Measurements from ENCODE around the gene MLEC.

Gene MLEC

GRCh38 chr12:120692524-120693033 is 5.6 kb downstream of the MLEC start:
- TF ChIP-seq, protein P1, sequence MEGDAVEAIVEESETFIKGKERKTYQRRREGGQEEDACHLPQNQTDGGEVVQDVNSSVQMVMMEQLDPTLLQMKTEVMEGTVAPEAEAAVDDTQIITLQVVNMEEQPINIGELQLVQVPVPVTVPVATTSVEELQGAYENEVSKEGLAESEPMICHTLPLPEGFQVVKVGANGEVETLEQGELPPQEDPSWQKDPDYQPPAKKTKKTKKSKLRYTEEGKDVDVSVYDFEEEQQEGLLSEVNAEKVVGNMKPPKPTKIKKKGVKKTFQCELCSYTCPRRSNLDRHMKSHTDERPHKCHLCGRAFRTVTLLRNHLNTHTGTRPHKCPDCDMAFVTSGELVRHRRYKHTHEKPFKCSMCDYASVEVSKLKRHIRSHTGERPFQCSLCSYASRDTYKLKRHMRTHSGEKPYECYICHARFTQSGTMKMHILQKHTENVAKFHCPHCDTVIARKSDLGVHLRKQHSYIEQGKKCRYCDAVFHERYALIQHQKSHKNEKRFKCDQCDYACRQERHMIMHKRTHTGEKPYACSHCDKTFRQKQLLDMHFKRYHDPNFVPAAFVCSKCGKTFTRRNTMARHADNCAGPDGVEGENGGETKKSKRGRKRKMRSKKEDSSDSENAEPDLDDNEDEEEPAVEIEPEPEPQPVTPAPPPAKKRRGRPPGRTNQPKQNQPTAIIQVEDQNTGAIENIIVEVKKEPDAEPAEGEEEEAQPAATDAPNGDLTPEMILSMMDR (conservative IDR thresholded peaks at IDR 0.05; ENCODE audit: low read depth, low read length), result no peak
- H3K4me3 ChIP-seq (ENCODE audit: low read length), result no peak overlapping the region
- no peak for DNase-seq (ENCODE audit: low read depth)

- no peak for DNase-seq (ENCODE audit: low read depth)
Observed at GRCh38 chr12:120693848-120694247, 6.9 kb downstream of the MLEC start.

GRCh38 chr12:120696626-120697025 is 9.7 kb downstream of the MLEC start:
- TF ChIP-seq, protein P1 (conservative IDR thresholded peaks at IDR 0.05; ENCODE audit: low read depth, low read length), result no peak
- no peak for DNase-seq (ENCODE audit: low read depth)
- H3K4me3 ChIP-seq (ENCODE audit: low read length), result no peak overlapping the region

More at GRCh38 chr12:120693848-120694247, 6.9 kb downstream of the MLEC start:
- no peak overlapping the region for H3K4me3 ChIP-seq (ENCODE audit: low read length)
- TF ChIP-seq, protein P1 (conservative IDR thresholded peaks at IDR 0.05; ENCODE audit: low read depth, low read length), result no peak

- DNase-seq (ENCODE audit: low read depth), result no peak
- TF ChIP-seq, protein P1 (conservative IDR thresholded peaks at IDR 0.05; ENCODE audit: low read depth, low read length), result no peak
- H3K4me3 ChIP-seq (ENCODE audit: low read length), result no peak overlapping the region
Observed at GRCh38 chr12:120697344-120697743, 10.4 kb downstream of the MLEC start.

DNA sequence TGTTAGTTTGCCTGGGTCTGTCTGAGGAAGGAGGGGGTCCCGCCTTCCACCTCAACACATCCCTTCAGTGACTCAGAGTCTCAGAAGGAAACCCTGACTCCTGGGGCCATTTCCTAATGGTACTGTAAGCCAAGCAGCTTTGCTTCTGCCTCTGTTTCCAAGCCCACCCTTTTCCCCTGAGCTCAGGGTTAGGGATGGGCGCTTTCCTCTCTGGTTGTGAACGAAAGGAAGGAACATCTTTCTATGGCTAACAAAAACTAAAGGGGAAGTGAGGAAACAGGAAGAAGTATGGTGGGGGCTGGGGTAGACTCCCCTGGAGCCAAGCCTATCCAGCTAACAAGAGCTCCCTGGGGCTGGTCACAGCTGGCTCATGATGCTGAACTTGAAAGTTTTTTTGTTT is 11.7 kb downstream of the MLEC start:
- H3K4me3 ChIP-seq (ENCODE audit: low read length), result no peak overlapping the region
- TF ChIP-seq, protein P1 (conservative IDR thresholded peaks at IDR 0.05; ENCODE audit: low read depth, low read length), result no peak
- no peak for DNase-seq (ENCODE audit: low read depth)

GRCh38 chr12:120699553-120699952 is 12.6 kb downstream of the MLEC start:
- TF ChIP-seq, protein P1 (conservative IDR thresholded peaks at IDR 0.05; ENCODE audit: low read depth, low read length), result no peak
- DNase-seq (ENCODE audit: low read depth), result no peak
- H3K4me3 ChIP-seq (ENCODE audit: low read length), result no peak overlapping the region

- no peak for DNase-seq (ENCODE audit: low read depth)
- no peak overlapping the region for H3K4me3 ChIP-seq (ENCODE audit: low read length)
- TF ChIP-seq, protein P1 (conservative IDR thresholded peaks at IDR 0.05; ENCODE audit: low read depth, low read length), result no peak
Observed at GRCh38 chr12:120700886-120701285, 13.9 kb downstream of the MLEC start.

Measured in retinal pigment epithelial cell (primary cell).